ENCODE measurements around the gene BTG2. TPM values are rescaled to one million over a fixed set of nuclear protein-coding genes. Genes with fewer than 3 reads are reported as not detected.

The BTG2 gene
- total RNA-seq, 4 donors from 2014 or later = 45.0 to 129 (median 58.8) TPM

DNA sequence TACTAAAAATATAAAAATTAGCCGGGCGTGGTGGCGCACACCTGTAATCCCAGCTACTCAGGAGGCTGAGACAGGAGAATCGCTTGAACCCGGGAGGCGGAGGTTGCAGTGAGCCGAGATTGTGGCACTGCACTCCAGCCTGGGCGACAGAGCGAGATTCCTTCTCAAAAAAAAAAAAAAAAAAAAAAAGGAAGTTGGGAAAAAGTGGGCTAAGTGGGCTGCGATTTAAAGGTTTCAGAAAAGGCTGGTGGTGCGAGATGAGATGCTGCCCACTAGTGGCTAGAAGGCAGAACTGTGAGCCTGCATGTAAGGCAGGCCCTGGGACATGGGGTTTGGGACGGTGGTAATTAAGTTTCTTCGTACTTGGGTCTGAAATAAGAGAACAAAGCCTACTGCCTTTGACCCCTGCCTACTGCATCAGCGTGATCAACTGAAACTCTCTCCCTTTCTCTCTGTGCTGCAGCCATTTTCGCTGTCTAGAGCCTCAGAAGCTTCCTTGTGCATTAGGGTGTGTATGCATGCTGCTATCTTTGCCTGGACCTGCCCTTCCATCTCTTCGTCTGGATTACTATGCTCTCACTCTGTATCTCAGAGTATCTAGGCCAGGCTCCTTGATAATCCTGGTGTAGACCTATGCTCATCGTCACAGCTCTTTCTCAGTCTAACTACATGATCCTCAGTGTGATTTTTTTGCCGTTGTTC lies 33.2 kb downstream of the BTG2 start:
- Histone ChIP-seq H3K36me3 (no peaks in the 10 kb centered on the region), H3K4me3 (no peak overlapping the region), H3K27ac (no peak overlapping the region), H3K4me1 (peaks cover 0 to 5% (median 0%) of the 10 kb centered on the region in 4 donors), H3K27me3 (no peaks in the 10 kb centered on the region), H3K9me3 (no peaks in the 10 kb centered on the region)
- TF ChIP-seq POLR2A (IDR thresholded peaks at IDR 0.05) = no peak
- TF ChIP-seq, protein P1, sequence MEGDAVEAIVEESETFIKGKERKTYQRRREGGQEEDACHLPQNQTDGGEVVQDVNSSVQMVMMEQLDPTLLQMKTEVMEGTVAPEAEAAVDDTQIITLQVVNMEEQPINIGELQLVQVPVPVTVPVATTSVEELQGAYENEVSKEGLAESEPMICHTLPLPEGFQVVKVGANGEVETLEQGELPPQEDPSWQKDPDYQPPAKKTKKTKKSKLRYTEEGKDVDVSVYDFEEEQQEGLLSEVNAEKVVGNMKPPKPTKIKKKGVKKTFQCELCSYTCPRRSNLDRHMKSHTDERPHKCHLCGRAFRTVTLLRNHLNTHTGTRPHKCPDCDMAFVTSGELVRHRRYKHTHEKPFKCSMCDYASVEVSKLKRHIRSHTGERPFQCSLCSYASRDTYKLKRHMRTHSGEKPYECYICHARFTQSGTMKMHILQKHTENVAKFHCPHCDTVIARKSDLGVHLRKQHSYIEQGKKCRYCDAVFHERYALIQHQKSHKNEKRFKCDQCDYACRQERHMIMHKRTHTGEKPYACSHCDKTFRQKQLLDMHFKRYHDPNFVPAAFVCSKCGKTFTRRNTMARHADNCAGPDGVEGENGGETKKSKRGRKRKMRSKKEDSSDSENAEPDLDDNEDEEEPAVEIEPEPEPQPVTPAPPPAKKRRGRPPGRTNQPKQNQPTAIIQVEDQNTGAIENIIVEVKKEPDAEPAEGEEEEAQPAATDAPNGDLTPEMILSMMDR (IDR thresholded peaks at IDR 0.05) = peak; percentile 82 to 96 (median 90)
- DNase-seq = peak; percentile 62 to 88 (median 71)

DNA sequence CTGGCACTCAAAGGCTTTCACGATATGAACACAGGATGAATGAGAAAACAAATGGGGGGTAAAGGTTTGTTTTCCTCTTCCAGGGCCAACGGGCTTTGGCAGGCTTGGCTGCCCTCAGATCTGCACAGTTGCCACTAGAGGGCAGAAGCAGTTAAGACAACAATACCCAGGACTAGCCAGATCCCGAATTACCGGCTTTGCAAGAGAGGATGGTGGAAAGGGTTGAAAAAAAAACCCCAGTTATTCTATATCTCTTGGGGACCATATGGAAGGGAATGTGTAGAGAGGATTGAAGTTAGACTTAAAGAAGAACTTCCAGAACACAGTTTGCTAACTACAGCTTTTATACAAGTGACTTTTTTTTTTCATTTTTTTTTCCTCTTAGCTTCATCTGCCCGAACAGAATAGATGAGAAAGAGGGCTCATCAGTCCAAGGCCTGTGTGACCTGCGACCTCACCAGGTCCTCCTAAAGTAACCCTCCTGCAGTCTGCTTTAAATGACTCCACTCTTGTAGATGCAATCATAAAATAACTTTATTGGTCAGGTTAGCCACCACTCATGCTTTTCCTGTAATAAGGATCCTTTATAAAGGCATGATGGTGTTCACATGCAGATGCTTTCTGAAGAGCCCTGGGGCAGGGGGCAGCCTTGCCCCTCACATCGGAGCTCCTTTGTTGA lies 34.9 kb downstream of the BTG2 start:
- Histone ChIP-seq H3K4me1 (peaks cover 0 to 5% (median 0%) of the 10 kb centered on the region in 4 donors), H3K27me3 (no peaks in the 10 kb centered on the region), H3K4me3 (no peak overlapping the region), H3K27ac (no peak overlapping the region), H3K36me3 (no peaks in the 10 kb centered on the region), H3K9me3 (no peaks in the 10 kb centered on the region)
- TF ChIP-seq POLR2A (IDR thresholded peaks at IDR 0.05) = no peak
- TF ChIP-seq, protein P1 (IDR thresholded peaks at IDR 0.05) = peak; percentile 76 to 95 (median 90)
- peak in 2 of 3 donors; percentile 60 to 86 for DNase-seq

DNA sequence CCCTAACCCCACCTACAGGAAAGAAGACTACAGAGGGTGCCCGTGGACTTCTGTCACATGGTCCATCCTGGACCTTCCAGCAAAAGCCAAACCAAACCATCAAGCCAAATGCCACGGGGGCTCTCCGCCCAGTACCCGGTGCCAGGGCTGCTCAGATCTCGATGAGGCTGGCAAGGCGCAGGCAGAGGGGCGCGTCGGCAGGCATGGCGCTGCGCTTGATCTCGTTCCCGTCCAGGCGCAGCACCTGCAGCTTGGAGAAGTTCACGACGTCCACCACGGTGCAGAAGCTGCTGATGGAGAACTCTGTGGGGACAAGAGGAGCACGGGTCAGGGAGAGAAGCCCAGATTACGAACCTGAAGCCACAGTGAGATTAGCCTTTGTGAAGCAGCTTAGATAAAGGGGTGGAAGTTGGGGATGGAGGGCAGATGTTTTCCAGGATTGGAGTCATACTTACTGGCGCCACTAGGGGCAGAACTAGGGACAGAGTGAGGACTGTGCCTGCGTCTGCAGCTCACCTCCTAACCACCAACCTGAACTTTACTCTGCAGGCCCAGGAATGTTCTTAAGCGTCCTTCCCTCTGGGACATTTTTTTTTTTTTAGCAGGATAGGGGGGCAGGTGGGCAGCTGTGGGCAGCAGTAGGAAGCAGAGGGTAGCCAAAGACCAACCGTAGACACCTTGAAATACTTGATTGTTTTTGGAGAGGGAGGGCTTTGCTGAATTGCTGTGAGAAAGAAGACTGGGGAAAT lies 37.0 kb downstream of the BTG2 start:
- Histone ChIP-seq H3K27ac (no peak overlapping the region), H3K4me3 (no peak overlapping the region), H3K27me3 (no peaks in the 10 kb centered on the region), H3K9me3 (no peaks in the 10 kb centered on the region), H3K4me1 (peaks cover 0 to 5% (median 0%) of the 10 kb centered on the region in 4 donors), H3K36me3 (no peaks in the 10 kb centered on the region)
- peak in 2 of 3 donors; percentile 53 to 84 for DNase-seq
- no peak for TF ChIP-seq POLR2A (IDR thresholded peaks at IDR 0.05)
- TF ChIP-seq, protein P1 (IDR thresholded peaks at IDR 0.05) = peak; percentile 67 to 83 (median 72)

DNA sequence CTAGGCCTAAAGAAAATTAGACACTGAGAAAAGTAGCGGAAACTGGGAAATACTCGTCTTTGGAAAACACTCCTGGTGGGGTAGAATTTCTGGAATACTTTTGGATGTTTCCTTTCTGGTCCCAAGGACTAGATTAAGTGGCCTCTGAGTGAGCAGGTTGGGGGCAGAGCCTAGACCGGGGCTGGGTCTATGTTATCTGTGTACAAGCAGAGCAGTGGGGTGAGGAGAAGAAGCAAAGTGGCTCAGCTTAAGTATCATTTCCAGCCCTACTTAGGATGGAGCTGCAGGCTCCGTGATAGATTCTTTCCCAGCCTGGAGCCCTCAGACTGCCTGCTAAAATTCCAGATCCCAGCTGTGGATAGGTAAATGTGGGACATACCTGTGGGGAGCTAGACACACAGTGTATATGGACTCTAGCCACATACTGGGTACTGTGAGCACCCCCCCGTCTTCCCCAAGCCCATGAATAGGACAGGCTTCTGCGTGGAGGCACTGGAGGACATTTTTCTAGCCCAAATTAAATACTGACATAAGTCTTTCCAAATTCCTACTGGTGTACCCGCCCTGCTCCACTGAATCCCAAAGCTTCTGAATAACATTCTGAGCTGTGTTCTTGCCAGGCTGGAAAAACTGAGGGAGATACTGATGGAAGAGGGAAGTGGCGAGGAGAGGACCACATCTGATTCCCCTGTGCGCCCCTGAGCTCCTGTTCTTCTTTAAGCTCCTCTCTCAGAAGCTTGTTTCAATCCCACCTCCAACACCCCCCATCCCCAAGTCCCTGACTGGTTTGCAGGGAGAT lies 38.8 kb downstream of the BTG2 start:
- H3K4me1 ChIP-seq = peaks cover 0 to 5% (median 0%) of the 10 kb centered on the region in 4 donors
- no peak overlapping the region for H3K27ac ChIP-seq
- no peak for TF ChIP-seq POLR2A (IDR thresholded peaks at IDR 0.05)
- TF ChIP-seq, protein P1 (IDR thresholded peaks at IDR 0.05) = no peak
- no peak for DNase-seq
- H3K4me3 ChIP-seq = no peak overlapping the region
- no peaks in the 10 kb centered on the region for H3K9me3 ChIP-seq
- no peaks in the 10 kb centered on the region for H3K36me3 ChIP-seq
- H3K27me3 ChIP-seq = no peaks in the 10 kb centered on the region
